ENCODE data around the gene GLIS2. TPM values are rescaled to one million over a fixed set of nuclear protein-coding genes. Genes with fewer than 3 reads are reported as not detected.

GLIS2 gene
- total RNA-seq, 1 experiment from 2014 or later = 0.45 TPM

DNA sequence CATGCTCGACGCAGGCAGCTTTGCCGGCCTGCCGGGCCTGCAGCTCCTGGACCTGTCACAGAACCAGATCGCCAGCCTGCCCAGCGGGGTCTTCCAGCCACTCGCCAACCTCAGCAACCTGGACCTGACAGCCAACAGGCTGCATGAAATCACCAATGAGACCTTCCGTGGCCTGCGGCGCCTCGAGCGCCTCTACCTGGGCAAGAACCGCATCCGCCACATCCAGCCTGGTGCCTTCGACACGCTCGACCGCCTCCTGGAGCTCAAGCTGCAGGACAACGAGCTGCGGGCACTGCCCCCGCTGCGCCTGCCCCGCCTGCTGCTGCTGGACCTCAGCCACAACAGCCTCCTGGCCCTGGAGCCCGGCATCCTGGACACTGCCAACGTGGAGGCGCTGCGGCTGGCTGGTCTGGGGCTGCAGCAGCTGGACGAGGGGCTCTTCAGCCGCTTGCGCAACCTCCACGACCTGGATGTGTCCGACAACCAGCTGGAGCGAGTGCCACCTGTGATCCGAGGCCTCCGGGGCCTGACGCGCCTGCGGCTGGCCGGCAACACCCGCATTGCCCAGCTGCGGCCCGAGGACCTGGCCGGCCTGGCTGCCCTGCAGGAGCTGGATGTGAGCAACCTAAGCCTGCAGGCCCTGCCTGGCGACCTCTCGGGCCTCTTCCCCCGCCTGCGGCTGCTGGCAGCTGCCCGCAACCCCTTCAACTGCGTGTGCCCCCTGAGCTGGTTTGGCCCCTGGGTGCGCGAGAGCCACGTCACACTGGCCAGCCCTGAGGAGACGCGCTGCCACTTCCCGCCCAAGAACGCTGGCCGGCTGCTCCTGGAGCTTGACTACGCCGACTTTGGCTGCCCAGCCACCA, 65.4 kb downstream of the GLIS2 start:
- DNase-seq (ENCODE audit: low spot score) = no peak

DNA sequence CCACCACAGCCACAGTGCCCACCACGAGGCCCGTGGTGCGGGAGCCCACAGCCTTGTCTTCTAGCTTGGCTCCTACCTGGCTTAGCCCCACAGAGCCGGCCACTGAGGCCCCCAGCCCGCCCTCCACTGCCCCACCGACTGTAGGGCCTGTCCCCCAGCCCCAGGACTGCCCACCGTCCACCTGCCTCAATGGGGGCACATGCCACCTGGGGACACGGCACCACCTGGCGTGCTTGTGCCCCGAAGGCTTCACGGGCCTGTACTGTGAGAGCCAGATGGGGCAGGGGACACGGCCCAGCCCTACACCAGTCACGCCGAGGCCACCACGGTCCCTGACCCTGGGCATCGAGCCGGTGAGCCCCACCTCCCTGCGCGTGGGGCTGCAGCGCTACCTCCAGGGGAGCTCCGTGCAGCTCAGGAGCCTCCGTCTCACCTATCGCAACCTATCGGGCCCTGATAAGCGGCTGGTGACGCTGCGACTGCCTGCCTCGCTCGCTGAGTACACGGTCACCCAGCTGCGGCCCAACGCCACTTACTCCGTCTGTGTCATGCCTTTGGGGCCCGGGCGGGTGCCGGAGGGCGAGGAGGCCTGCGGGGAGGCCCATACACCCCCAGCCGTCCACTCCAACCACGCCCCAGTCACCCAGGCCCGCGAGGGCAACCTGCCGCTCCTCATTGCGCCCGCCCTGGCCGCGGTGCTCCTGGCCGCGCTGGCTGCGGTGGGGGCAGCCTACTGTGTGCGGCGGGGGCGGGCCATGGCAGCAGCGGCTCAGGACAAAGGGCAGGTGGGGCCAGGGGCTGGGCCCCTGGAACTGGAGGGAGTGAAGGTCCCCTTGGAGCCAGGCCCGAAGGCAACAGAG, 66.3 kb downstream of the GLIS2 start:
- no peak for DNase-seq (ENCODE audit: low spot score)

DNA sequence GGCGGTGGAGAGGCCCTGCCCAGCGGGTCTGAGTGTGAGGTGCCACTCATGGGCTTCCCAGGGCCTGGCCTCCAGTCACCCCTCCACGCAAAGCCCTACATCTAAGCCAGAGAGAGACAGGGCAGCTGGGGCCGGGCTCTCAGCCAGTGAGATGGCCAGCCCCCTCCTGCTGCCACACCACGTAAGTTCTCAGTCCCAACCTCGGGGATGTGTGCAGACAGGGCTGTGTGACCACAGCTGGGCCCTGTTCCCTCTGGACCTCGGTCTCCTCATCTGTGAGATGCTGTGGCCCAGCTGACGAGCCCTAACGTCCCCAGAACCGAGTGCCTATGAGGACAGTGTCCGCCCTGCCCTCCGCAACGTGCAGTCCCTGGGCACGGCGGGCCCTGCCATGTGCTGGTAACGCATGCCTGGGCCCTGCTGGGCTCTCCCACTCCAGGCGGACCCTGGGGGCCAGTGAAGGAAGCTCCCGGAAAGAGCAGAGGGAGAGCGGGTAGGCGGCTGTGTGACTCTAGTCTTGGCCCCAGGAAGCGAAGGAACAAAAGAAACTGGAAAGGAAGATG, 67.0 kb downstream of the GLIS2 start:
- no peak for DNase-seq (ENCODE audit: low spot score)

DNA sequence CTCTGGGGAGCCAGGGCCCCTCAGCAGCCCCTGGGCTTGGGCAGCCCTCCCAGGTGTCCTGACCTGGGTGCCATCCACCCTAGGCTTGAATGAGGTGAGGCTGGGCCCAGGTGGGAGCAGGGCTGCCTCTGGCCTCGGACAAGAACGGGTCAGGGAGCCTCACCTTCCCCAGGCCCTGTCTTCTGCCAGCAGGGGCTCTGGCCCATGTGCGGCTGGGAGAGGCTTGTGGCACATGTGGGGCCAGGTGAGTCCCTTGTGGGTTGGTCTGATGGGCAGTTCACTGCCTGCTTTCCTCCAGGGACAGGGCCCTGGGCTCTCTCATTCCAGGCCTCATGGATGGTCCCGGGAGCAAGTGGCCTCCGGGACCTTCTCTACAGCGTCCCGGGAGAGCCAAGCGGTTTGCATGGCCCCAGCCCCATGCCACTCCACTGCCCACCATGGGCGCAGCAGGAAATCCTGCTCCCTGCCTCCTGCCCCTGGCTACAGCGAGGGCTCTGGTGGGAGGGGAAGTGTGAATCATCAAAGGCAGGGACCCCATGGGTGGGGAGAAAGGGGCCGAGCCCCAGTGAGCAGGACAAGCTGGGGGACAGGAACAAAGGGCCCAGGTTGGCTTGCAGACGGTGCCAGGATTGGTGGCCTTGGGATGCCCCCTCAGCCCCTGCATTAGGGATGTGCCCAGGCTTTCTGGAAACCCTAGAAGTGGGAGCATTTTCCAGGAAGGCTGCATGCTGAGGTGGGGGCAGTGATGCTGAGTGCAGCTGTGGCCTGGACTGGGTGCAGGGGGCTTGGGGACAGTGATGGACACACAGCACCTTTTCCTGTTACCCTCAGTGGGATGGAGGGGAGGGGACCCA, 68.0 kb downstream of the GLIS2 start:
- no peak for DNase-seq (ENCODE audit: low spot score)

DNA sequence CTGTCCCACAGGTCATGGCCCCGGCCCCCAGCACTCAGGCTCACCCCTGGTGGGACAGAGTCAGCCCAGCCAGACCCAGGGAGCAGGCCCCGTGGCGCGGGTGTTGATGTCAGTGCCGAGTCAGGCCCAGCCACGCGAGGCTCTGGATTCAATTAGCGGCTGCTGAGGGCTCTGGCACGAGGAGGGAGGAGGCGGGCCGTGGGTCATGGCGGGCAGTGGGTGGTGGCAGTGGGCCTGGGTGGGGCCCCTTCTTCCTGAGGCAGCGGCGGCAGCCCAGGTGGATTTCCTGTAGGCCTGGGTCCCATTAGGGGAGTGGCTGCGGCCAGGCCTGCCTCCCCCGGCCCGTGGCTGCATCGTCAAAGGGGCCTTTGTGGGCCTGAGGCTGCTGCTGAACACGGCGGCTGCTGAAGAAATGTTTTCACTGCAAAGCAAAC, 68.7 kb downstream of the GLIS2 start:
- no peak for DNase-seq (ENCODE audit: low spot score)

DNA sequence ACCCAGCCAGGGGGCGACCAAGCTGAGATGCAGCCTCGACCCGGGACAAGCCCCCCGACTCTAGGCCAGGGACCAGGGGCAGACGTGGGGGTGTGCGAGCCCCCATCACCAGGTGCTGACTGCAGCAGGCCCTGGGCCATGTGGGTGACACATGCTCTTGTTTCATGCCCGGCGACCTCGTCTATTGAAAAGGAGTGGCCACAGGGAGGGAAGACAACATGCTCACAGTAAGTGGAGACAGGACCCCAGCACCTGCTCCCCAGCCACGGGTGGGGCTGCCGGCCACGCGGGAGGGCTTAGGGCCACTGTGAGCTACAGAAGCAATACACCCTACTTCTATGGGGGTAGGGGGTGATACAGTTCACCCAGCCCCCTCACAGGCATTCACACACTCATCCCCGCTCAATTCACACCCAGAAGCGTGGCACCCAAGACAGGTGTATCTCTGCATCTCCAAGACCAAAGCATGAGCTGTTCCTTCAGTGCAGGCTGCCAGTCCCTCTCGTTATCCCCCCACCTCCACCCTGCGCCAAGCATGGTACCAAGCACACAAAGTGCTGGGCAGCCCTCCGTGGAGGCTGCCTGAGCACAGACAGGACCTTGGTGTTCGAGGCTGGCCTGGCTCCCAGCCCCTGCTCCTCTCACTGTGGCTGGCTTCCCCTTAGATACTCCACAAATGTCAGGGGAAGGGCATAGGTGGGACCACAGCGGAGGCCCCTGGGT, 69.4 kb downstream of the GLIS2 start:
- DNase-seq (ENCODE audit: low spot score) = no peak

DNA sequence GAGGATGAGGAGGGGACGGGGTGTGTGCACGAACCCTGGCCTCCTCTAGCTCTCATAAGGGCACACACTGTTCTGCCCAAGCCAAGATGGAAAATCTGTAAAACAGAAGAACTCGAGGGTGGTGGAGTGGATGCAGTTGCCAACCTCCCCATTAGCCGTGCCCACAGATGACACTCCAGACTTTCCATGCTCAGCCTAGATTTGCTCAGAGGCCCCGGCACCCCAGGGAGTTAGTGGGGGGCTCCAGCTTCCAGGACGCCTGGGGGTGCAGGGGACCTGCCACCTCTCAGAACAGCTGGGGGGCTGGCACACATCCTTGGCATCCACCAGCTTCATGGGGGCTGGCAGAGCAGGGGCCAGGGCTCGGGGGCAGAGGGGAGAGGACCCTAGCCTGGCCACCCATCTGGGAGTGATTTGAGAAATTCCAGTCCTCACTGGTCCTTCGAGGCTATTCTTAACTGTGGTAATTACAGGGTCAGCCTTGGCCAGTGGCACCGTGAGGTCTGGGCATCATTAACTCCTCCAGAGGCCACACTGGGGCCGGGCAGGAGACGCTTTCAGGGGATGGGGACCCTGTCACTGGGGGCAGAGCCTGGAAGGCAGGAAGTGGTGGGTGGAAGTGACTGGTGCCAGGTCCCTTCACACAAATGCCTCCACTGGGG, 70.1 kb downstream of the GLIS2 start:
- DNase-seq (ENCODE audit: low spot score) = no peak

DNA sequence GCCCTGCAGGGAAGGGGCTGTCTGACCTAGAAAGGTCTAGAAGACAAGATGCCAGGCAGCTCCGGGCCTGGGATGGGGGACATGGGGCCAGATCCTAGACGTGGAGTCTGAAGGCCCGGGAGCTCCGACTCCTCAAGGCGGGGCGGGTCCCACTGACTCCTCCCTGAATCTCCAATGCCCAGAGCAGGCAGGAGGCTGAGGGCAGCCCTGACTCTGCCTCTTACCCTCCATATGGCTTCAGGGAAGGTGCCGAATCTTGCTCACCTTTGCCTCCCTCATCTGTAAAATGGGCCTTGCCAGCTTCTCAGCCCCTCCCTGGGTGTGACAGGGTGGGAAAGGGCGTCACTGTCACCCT, 70.6 kb downstream of the GLIS2 start:
- no peak for DNase-seq (ENCODE audit: low spot score)

DNA sequence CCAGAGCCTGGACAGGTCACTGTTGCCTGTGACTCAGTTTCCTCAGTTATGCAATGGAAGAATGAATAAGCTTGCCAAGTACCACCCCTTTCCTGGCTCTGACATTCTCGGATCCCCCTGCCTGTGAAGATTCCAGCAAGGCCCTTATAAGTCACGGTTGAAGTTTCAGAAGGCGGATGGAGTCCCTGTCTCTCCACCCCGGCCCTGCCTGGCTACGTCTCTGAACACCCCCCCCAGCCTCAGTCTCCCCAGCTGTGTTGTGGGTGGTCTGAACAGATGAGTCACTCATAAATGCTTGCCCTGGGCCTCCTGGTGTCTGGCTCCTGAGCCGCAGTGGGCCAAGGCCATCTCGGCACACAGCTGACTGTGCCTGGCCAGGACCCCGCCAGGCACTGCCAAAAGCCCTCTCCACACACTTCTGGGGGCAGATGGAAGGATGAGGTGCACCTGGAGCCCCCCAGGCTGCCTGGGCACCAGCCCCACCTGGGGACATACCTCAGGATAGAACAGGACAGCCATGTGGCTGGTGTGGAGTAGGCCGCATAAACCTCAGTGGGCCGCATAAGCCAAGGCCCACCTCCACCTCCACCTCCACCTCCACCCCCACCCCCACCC, 71.2 kb downstream of the GLIS2 start:
- no peak for DNase-seq (ENCODE audit: low spot score)

DNA sequence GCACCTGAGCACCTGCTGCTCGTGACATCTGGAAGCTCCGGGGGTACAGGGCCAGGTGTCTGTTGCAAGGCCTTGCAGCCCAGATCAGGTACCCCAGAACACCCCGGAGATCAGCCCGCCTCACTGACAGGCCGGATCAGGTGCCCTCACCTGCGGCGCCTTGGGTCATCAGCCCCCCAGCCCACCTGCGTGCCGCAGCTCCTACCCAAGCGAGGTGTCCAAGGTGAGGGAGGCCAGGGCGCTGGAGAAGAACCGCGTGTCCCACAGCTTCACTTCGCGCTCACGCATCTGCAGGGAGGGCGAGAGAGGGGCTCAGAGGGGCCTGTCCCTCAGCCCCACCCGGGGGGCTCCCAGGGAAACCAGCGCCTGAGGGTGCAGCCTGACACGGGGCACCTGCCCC, 71.9 kb downstream of the GLIS2 start:
- DNase-seq (ENCODE audit: low spot score) = no peak

DNA sequence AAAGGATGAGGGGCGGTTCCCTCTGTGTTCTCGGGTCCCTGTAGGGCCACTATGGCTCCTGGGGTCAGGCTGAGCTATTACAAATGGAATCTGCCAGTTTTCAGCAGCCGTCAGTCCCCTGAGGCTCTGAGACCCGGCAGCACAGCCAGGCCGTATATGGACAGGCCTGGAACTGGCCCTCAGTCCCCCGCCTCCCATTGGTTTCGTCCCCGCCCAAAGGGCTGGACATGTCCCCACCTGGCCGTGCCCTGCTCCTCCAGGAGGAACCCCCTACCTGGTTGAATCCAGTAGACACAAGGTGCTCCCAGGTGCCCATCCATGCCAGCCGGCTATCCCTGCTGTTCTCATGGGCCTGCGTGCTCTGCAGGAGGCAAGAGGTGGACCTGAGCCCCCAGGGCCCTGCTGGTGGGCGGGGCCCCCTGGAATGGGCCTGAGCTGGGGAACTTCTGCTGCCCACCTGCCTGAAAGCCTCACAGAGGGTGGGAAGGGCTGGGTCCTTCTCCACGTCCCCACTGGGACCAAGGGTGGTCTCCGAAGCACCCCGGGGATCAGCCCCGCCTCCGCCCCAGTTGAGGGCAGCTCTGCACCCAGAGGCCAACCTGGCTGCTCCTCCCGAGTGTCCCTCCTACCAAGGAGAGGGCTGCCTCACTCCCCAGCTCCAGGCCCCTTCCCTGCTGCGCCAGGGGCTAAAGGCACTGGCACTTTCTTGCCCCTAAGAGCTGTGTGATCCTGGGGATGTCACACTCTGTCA, 72.6 kb downstream of the GLIS2 start:
- no peak for DNase-seq (ENCODE audit: low spot score)

Other genes with a start within 250 kb of the GLIS2 start
- gene ADCY9, start 199.6 kb upstream of the GLIS2 start, total RNA-seq (2014; rRNA removed; shearing (Covaris generic)) = 3.9 and 5.1 TPM in 2 replicates
- gene SRL, start 74.0 kb upstream of the GLIS2 start, total RNA-seq (2014; rRNA removed; shearing (Covaris generic)) = not detected in 2 replicates
- 7.3 and 8.8 TPM in 2 replicates for gene TFAP4, start 43.0 kb upstream of the GLIS2 start, total RNA-seq (2014; rRNA removed; shearing (Covaris generic))
- 32.1 and 46.7 TPM in 2 replicates for gene PAM16, start 35.3 kb downstream of the GLIS2 start, total RNA-seq (2014; rRNA removed; shearing (Covaris generic))
- gene VASN, start 55.8 kb downstream of the GLIS2 start, total RNA-seq (2014; rRNA removed; shearing (Covaris generic)) = 22.8 and 32.2 TPM in 2 replicates
- 8.9 and 10.6 TPM in 2 replicates for gene CORO7, start 100.5 kb downstream of the GLIS2 start, total RNA-seq (2014; rRNA removed; shearing (Covaris generic))
- 48.3 and 48.4 TPM in 2 replicates for gene DNAJA3, start 109.8 kb downstream of the GLIS2 start, total RNA-seq (2014; rRNA removed; shearing (Covaris generic))
- 69.5 and 102 TPM in 2 replicates for gene NMRAL1, start 158.6 kb downstream of the GLIS2 start, total RNA-seq (2014; rRNA removed; shearing (Covaris generic))
- 46.3 and 48.4 TPM in 2 replicates for gene HMOX2, start 160.3 kb downstream of the GLIS2 start, total RNA-seq (2014; rRNA removed; shearing (Covaris generic))
- gene CDIP1, start 222.7 kb downstream of the GLIS2 start, total RNA-seq (2014; rRNA removed; shearing (Covaris generic)) = 5.4 and 8.0 TPM in 2 replicates
- gene C16orf96, start 240.3 kb downstream of the GLIS2 start, total RNA-seq (2014; rRNA removed; shearing (Covaris generic)) = not detected in 2 replicates